Keratinocyte (primary cell): ENCODE data around the gene C7. TPM values are rescaled to one million over a fixed set of nuclear protein-coding genes. Genes with fewer than 3 reads are reported as not detected.

Experiments used
- DNase-seq: peaks from one replicate; pipeline ENCODE4 v3.0.0-alpha.2; 2011; ENCODE audit warnings: low read depth, missing footprints, low spot score
- FAIRE-seq: peaks from 2 replicates; lab custom pipeline; 2011; peaks lifted over from hg19 to GRCh38; lab: Jason Lieb, UNC
- H2AFZ ChIP-seq: 2 replicates; pipeline ENCODE4 v1.6.0; 2012; ENCODE audit warnings: low read length, control low read depth, inconsistent platforms; ENCODE audit not compliant: control insufficient read depth
- H3K27ac ChIP-seq: 2 replicates; pipeline ENCODE4 v1.5.1; 2011; ENCODE audit warnings: low read length; ENCODE audit not compliant: control insufficient read depth, insufficient read depth
- H3K27me3 ChIP-seq: 3 replicates; pipeline ENCODE4 v1.6.0; 2011; ENCODE audit warnings: low read length; ENCODE audit not compliant: control insufficient read depth, insufficient read depth; ENCODE audit errors: extremely low read depth
- H3K36me3 ChIP-seq, 2 experiments: 2 replicates in 1 of 2; 3 replicates in 1 of 2; pipeline ENCODE4 v1.5.1; 2011; ENCODE audit warnings: low read length in 2 of 2, mild to moderate bottlenecking in 1 of 2; ENCODE audit not compliant: control insufficient read depth in 2 of 2, insufficient read depth in 2 of 2; ENCODE audit errors: extremely low read depth in 1 of 2
- H3K4me1 ChIP-seq: 3 replicates; pipeline ENCODE4 v1.5.1; 2011; ENCODE audit warnings: low read length; ENCODE audit not compliant: control insufficient read depth, insufficient read depth; ENCODE audit errors: extremely low read depth
- H3K4me2 ChIP-seq: 3 replicates; pipeline ENCODE4 v1.6.0; 2011; ENCODE audit warnings: low read depth, low read length; ENCODE audit not compliant: control insufficient read depth, insufficient read depth; ENCODE audit errors: extremely low read depth
- H3K4me3 ChIP-seq, 3 experiments: fragments of 200-600 bp in 1 of 3; sonication (generic) in 1 of 3; 2 replicates in 2 of 3; 3 replicates in 1 of 3; pipeline ENCODE4 v1.5.1; 2011 to 2016; ENCODE audit warnings: low read length in 3 of 3, mild to moderate bottlenecking in 3 of 3, control low read depth in 2 of 3, inconsistent platforms in 1 of 3, low read depth in 1 of 3, mixed read lengths in 1 of 3, mixed run types in 1 of 3, moderate library complexity in 1 of 3; ENCODE audit not compliant: control insufficient read depth in 2 of 3, insufficient read depth in 2 of 3; ENCODE audit errors: extremely low read depth in 1 of 3
- H3K79me2 ChIP-seq: 2 replicates; pipeline ENCODE4 v1.6.0; 2012; ENCODE audit warnings: low read length; ENCODE audit not compliant: control insufficient read depth, insufficient read depth
- H3K9ac ChIP-seq: 3 replicates; pipeline ENCODE4 v1.6.0; 2011; ENCODE audit warnings: low read length; ENCODE audit not compliant: control insufficient read depth, insufficient read depth; ENCODE audit errors: extremely low read depth
- H3K9me1 ChIP-seq: 3 replicates; pipeline ENCODE4 v1.6.0; 2011; ENCODE audit warnings: low read length; ENCODE audit not compliant: control insufficient read depth, insufficient read depth; ENCODE audit errors: extremely low read depth
- H3K9me3 ChIP-seq: 2 replicates; pipeline ENCODE4 v1.5.1; 2012; ENCODE audit warnings: low read depth, low read length; ENCODE audit not compliant: control insufficient read depth
- H4K20me1 ChIP-seq: 3 replicates; pipeline ENCODE4 v1.6.0; 2011; ENCODE audit warnings: low read length; ENCODE audit not compliant: control insufficient read depth, insufficient read depth; ENCODE audit errors: extremely low read depth
- EZH2 ChIP-seq: IDR thresholded peaks from one replicate; pipeline ENCODE4 v1.6.1; 2012; ENCODE audit warnings: inconsistent platforms, mild to moderate bottlenecking, low read length, moderate library complexity
- dilution Hi-C: fragments of 300-500 bp; cut with MboI; formaldehyde crosslinking; loops from one replicate; pipeline ENCODE4 v1.7.0; 2020; ENCODE audit warnings: low sequenced_read_pairs; ENCODE audit not compliant: extremely low pct_ligation_motif_present
- polyA plus RNA-seq, 5 experiments: library from polyadenylated mRNA; depleted of rRNA in 3 of 5; stranded (reverse) in 3 of 5; stranded (forward) in 1 of 5; unstranded in 1 of 5; fragments of >200 nt; gene quantifications; 1 replicate in 1 of 5; 2 replicates in 3 of 5; 3 replicates in 1 of 5; pipeline versions ENCODE4 v1.2.1 to v1.2.3, GENCODE V29; 2011 to 2012; ENCODE audit warnings: missing spikeins in 2 of 5, low read depth in 1 of 5, low replicate concordance in 1 of 5
- TF ChIP-seq, protein P1 (sequence below), 3 experiments: IDR thresholded peaks in 1 of 3; conservative IDR thresholded peaks in 1 of 3; optimal IDR thresholded peaks in 1 of 3; 2 replicates in 2 of 3; 3 replicates in 1 of 3; pipeline versions ENCODE3 to v1.5.1; 2011; ENCODE audit warnings: low read length in 3 of 3, mild to moderate bottlenecking in 3 of 3, moderate library complexity in 2 of 3, control low read depth in 1 of 3, inconsistent platforms in 1 of 3; ENCODE audit not compliant: insufficient read depth in 2 of 3; ENCODE audit errors: extremely low read depth in 1 of 3

The C7 gene
- polyA plus RNA-seq, 1 donor (not counting 4 experiments of a cell fraction or from before 2014, with no cell fraction given): not detected

GRCh38 chr5:40962207-40962955 is 53.1 kb downstream of the C7 start:
- no peaks in the 10 kb centered on the region for H3K27me3 ChIP-seq
- no peaks in the 10 kb centered on the region for H3K79me2 ChIP-seq
- no peak overlapping the region for H3K4me2 ChIP-seq
- DNase-seq (no peak), FAIRE-seq (no peak)
- H2AFZ ChIP-seq: no peak overlapping the region
- H3K36me3 ChIP-seq: no peaks in the 10 kb centered on the region
- peaks cover 2% of the 10 kb centered on the region for H3K9me3 ChIP-seq
- no peaks in the 10 kb centered on the region for H3K4me1 ChIP-seq
- TF ChIP-seq, protein P1, sequence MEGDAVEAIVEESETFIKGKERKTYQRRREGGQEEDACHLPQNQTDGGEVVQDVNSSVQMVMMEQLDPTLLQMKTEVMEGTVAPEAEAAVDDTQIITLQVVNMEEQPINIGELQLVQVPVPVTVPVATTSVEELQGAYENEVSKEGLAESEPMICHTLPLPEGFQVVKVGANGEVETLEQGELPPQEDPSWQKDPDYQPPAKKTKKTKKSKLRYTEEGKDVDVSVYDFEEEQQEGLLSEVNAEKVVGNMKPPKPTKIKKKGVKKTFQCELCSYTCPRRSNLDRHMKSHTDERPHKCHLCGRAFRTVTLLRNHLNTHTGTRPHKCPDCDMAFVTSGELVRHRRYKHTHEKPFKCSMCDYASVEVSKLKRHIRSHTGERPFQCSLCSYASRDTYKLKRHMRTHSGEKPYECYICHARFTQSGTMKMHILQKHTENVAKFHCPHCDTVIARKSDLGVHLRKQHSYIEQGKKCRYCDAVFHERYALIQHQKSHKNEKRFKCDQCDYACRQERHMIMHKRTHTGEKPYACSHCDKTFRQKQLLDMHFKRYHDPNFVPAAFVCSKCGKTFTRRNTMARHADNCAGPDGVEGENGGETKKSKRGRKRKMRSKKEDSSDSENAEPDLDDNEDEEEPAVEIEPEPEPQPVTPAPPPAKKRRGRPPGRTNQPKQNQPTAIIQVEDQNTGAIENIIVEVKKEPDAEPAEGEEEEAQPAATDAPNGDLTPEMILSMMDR (optimal IDR thresholded peaks at IDR 0.05 in 1 of 3, IDR thresholded peaks at IDR 0.05 in 1 of 3, conservative IDR thresholded peaks at IDR 0.05 in 1 of 3; ENCODE audit: extremely low read depth in 1 of 3, insufficient read depth in 2 of 3, low read length in 3 of 3): peak in 1 of 3 experiments; percentile 12
- no peak for TF ChIP-seq EZH2
- no peaks in the 10 kb centered on the region for H3K9me1 ChIP-seq
- dilution Hi-C loops: no loop called here
- H3K9ac ChIP-seq: no peak overlapping the region
- H4K20me1 ChIP-seq: no peaks in the 10 kb centered on the region
- H3K27ac ChIP-seq: no peak overlapping the region
- H3K4me3 ChIP-seq: no peak overlapping the region

- no peak for FAIRE-seq
- H3K4me2 ChIP-seq: no peak overlapping the region
- H3K4me1 ChIP-seq: no peaks in the 10 kb centered on the region
- DNase-seq: no peak
- no peaks in the 10 kb centered on the region for H3K27me3 ChIP-seq
- no peaks in the 10 kb centered on the region for H3K79me2 ChIP-seq
- no peaks in the 10 kb centered on the region for H3K36me3 ChIP-seq
- no peaks in the 10 kb centered on the region for H4K20me1 ChIP-seq
- H3K9me1 ChIP-seq: no peaks in the 10 kb centered on the region
- H3K9ac ChIP-seq: no peak overlapping the region
- TF ChIP-seq, protein P1 (optimal IDR thresholded peaks at IDR 0.05 in 1 of 3, IDR thresholded peaks at IDR 0.05 in 1 of 3, conservative IDR thresholded peaks at IDR 0.05 in 1 of 3; ENCODE audit: extremely low read depth in 1 of 3, insufficient read depth in 2 of 3, low read length in 3 of 3): no peak
- TF ChIP-seq EZH2: no peak
- no peak overlapping the region for H3K4me3 ChIP-seq
- no peak overlapping the region for H2AFZ ChIP-seq
- H3K9me3 ChIP-seq: no peaks in the 10 kb centered on the region
- no peak overlapping the region for H3K27ac ChIP-seq
- dilution Hi-C loops: no loop called here
Observed at GRCh38 chr5:40972434-40972833, 63.1 kb downstream of the C7 start.
